ENCODE results near the gene DPEP1.

Gene DPEP1

GRCh38 chr16:89646906-89647305 is 33.5 kb downstream of the DPEP1 start:
- Histone ChIP-seq H3K36me3 (ENCODE audit: insufficient read depth, low read length) (peaks cover 5% of the 10 kb centered on the region; the same call in 1 of the 2 replicates), H3K4me3 (ENCODE audit: low read length, poor library complexity, severe bottlenecking) (no peak overlapping the region), H3F3A (ENCODE audit: low read depth) (no peaks in the 10 kb centered on the region), H3K4me1 (ENCODE audit: insufficient read depth, low read length, poor library complexity, severe bottlenecking) (no peaks in the 10 kb centered on the region), H3K27me3 (ENCODE audit: insufficient read depth, low read length, poor library complexity, severe bottlenecking) (no peaks in the 10 kb centered on the region), H3K9ac (ENCODE audit: low read depth, low read length, poor library complexity, severe bottlenecking) (no peak overlapping the region), H3K9me3 (ENCODE audit: insufficient read depth, low read depth, low read length) (no peaks in the 10 kb centered on the region), H3K79me2 (ENCODE audit: insufficient read depth, low read length) (no peaks in the 10 kb centered on the region), H3K9me2 (replicated peaks; ENCODE audit: low read depth, low read length) (no peaks in the 10 kb centered on the region), H3K4me2 (ENCODE audit: low read depth, low read length, poor library complexity, severe bottlenecking) (no peak overlapping the region), H2AFZ (ENCODE audit: low read length) (no peak overlapping the region), H4K20me1 (ENCODE audit: insufficient read depth, low read length, poor library complexity, severe bottlenecking) (no peaks in the 10 kb centered on the region)
- no peak for TF ChIP-seq EZH2phosphoT487 (IDR thresholded peaks at IDR 0.05; ENCODE audit: borderline replicate concordance)

GRCh38 chr16:89651584-89651983 is 38.1 kb downstream of the DPEP1 start:
- Histone ChIP-seq H3K9me3 (ENCODE audit: insufficient read depth, low read depth, low read length) (no peaks in the 10 kb centered on the region), H3K4me3 (ENCODE audit: low read length, poor library complexity, severe bottlenecking) (no peak overlapping the region), H4K20me1 (ENCODE audit: insufficient read depth, low read length, poor library complexity, severe bottlenecking) (no peaks in the 10 kb centered on the region), H3K9me2 (replicated peaks; ENCODE audit: low read depth, low read length) (no peaks in the 10 kb centered on the region), H3K36me3 (ENCODE audit: insufficient read depth, low read length) (peaks cover 5% of the 10 kb centered on the region; the same call in 1 of the 2 replicates), H3K79me2 (ENCODE audit: insufficient read depth, low read length) (peaks cover 16% of the 10 kb centered on the region; the same call in 1 of the 2 replicates), H3K27me3 (ENCODE audit: insufficient read depth, low read length, poor library complexity, severe bottlenecking) (no peaks in the 10 kb centered on the region), H3F3A (ENCODE audit: low read depth) (no peaks in the 10 kb centered on the region), H2AFZ (ENCODE audit: low read length) (no peak overlapping the region), H3K9ac (ENCODE audit: low read depth, low read length, poor library complexity, severe bottlenecking) (no peak overlapping the region), H3K4me2 (ENCODE audit: low read depth, low read length, poor library complexity, severe bottlenecking) (no peak overlapping the region), H3K4me1 (ENCODE audit: insufficient read depth, low read length, poor library complexity, severe bottlenecking) (peaks cover 3% of the 10 kb centered on the region)
- TF ChIP-seq EZH2phosphoT487 (IDR thresholded peaks at IDR 0.05; ENCODE audit: borderline replicate concordance) (no peak), CTCF (conservative IDR thresholded peaks at IDR 0.05; ENCODE audit: low read length) (no peak)

DNA sequence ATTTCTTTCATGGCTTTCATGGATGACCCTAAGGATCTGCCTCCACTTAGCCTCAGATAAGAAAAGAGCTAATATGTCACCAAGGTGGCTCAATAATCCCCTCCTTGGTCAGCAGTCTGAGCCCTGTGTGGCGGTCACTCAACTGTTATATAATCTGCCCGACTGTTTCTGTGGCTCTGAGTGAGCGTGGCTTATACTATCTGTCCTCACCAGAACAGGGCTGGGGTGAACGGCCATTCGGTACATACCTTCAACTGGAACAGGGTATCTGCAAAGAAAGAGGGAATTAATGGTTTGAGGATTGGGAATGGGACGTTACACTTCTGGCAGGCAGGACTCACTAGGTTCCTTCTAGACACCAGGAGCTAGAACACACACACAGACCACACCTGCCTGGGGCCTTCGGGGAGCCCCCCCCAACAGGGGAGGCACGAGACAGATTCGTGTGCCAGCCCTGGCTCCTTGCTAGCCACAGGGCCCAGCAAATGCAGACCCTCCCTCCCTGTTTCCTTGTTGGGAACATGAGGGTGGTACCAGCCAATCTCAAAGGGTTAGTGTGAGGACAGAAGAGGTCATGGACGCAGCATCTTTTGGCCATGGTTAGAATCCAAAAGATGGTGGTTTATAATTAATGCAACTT is 40.3 kb downstream of the DPEP1 start:
- no peaks in the 10 kb centered on the region for H3F3A ChIP-seq (ENCODE audit: low read depth)
- H3K27me3 ChIP-seq (ENCODE audit: insufficient read depth, low read length, poor library complexity, severe bottlenecking), result no peaks in the 10 kb centered on the region
- no peak overlapping the region for H3K9ac ChIP-seq (ENCODE audit: low read depth, low read length, poor library complexity, severe bottlenecking)
- H3K4me1 ChIP-seq (ENCODE audit: insufficient read depth, low read length, poor library complexity, severe bottlenecking), result peaks cover 4% of the 10 kb centered on the region
- no peak overlapping the region for H3K4me3 ChIP-seq (ENCODE audit: low read length, poor library complexity, severe bottlenecking)
- no peak for TF ChIP-seq CTCF (conservative IDR thresholded peaks at IDR 0.05; ENCODE audit: low read length)
- TF ChIP-seq EZH2phosphoT487 (IDR thresholded peaks at IDR 0.05; ENCODE audit: borderline replicate concordance), result no peak
- H3K79me2 ChIP-seq (ENCODE audit: insufficient read depth, low read length), result peaks cover 34% of the 10 kb centered on the region
- H3K9me3 ChIP-seq (ENCODE audit: insufficient read depth, low read depth, low read length), result no peaks in the 10 kb centered on the region
- no peaks in the 10 kb centered on the region for H3K9me2 ChIP-seq (replicated peaks; ENCODE audit: low read depth, low read length)
- no peak overlapping the region for H3K4me2 ChIP-seq (ENCODE audit: low read depth, low read length, poor library complexity, severe bottlenecking)
- no peak overlapping the region for H2AFZ ChIP-seq (ENCODE audit: low read length)
- H4K20me1 ChIP-seq (ENCODE audit: insufficient read depth, low read length, poor library complexity, severe bottlenecking), result peaks cover 7% of the 10 kb centered on the region
- no peaks in the 10 kb centered on the region for H3K36me3 ChIP-seq (ENCODE audit: insufficient read depth, low read length)
